ENCODE measurements around the gene PLAAT4.

PLAAT4 gene

GRCh38 chr11:63557570-63557969, 21.0 kb downstream of the PLAAT4 start:
- TF ChIP-seq CREB1 (IDR thresholded peaks at IDR 0.05; ENCODE audit: low read depth) (no peak), EP300 (IDR thresholded peaks at IDR 0.05; ENCODE audit: borderline replicate concordance) (no peak), CEBPB (IDR thresholded peaks at IDR 0.05) (no peak), NFIC (IDR thresholded peaks at IDR 0.05) (no peak), ZBTB7A (IDR thresholded peaks at IDR 0.05; ENCODE audit: low read depth) (no peak), TAF1 (IDR thresholded peaks at IDR 0.05; ENCODE audit: low read depth) (no peak), RAD21 (IDR thresholded peaks at IDR 0.05; ENCODE audit: low read depth) (no peak), MAX (IDR thresholded peaks at IDR 0.05) (no peak), EGR1 (IDR thresholded peaks at IDR 0.05) (no peak), YY1 (IDR thresholded peaks at IDR 0.05; ENCODE audit: low read depth) (no peak), USF1 (IDR thresholded peaks at IDR 0.05) (no peak), TCF12 (IDR thresholded peaks at IDR 0.05; ENCODE audit: low read depth) (no peak), TEAD4 (IDR thresholded peaks at IDR 0.05) (no peak), FOXM1 (IDR thresholded peaks at IDR 0.05; ENCODE audit: borderline replicate concordance, low read depth) (no peak)

- TF ChIP-seq REST (IDR thresholded peaks at IDR 0.05; ENCODE audit: low read depth) (no peak), ZBTB7A (IDR thresholded peaks at IDR 0.05; ENCODE audit: low read depth) (no peak), RAD21 (IDR thresholded peaks at IDR 0.05; ENCODE audit: low read depth) (no peak)
Measured at GRCh38 chr11:63558459-63559157, 22.0 kb downstream of the PLAAT4 start.

GRCh38 chr11:63560506-63561180, 24.0 kb downstream of the PLAAT4 start:
- TF ChIP-seq MAX (IDR thresholded peaks at IDR 0.05) (no peak), FOXM1 (IDR thresholded peaks at IDR 0.05; ENCODE audit: borderline replicate concordance, low read depth) (no peak), USF1 (IDR thresholded peaks at IDR 0.05) (no peak), NFIC (IDR thresholded peaks at IDR 0.05) (peak; percentile 45; the same call in 1 of the 2 replicates), ZBTB7A (IDR thresholded peaks at IDR 0.05; ENCODE audit: low read depth) (no peak), TCF12 (IDR thresholded peaks at IDR 0.05; ENCODE audit: low read depth) (no peak)

- TF ChIP-seq YY1 (IDR thresholded peaks at IDR 0.05; ENCODE audit: low read depth) (no peak), RAD21 (IDR thresholded peaks at IDR 0.05; ENCODE audit: low read depth) (no peak), ZBTB7A (IDR thresholded peaks at IDR 0.05; ENCODE audit: low read depth) (no peak), REST (IDR thresholded peaks at IDR 0.05; ENCODE audit: low read depth) (no peak), TCF12 (IDR thresholded peaks at IDR 0.05; ENCODE audit: low read depth) (no peak), EP300 (IDR thresholded peaks at IDR 0.05; ENCODE audit: borderline replicate concordance) (no peak), CREB1 (IDR thresholded peaks at IDR 0.05; ENCODE audit: low read depth) (no peak), CEBPB (IDR thresholded peaks at IDR 0.05) (no peak), TAF1 (IDR thresholded peaks at IDR 0.05; ENCODE audit: low read depth) (no peak), USF1 (IDR thresholded peaks at IDR 0.05) (no peak), NFIC (IDR thresholded peaks at IDR 0.05) (no peak), TEAD4 (IDR thresholded peaks at IDR 0.05) (no peak), EGR1 (IDR thresholded peaks at IDR 0.05) (no peak), MAX (IDR thresholded peaks at IDR 0.05) (no peak), FOXM1 (IDR thresholded peaks at IDR 0.05; ENCODE audit: borderline replicate concordance, low read depth) (no peak)
Measured at GRCh38 chr11:63563201-63564055, 26.8 kb downstream of the PLAAT4 start, which contains the start of gene PLAAT2. Gene PLAAT2 (minus strand): TSS chr11:63563379. CDS start chr11:63563324, 55 bp downstream.

Data from Ishikawa (cell line).